Upper lobe of left lung (tissue), 6 donors: Measurements from ENCODE around the gene MAP2. TPM values are rescaled to one million over a fixed set of nuclear protein-coding genes. Genes with fewer than 3 reads are reported as not detected.

Experiments
- ATAC-seq, 2 donors: fragments of 200-7000 bp; cut with Tn5 transposase; one replicate each; pipeline ENCODE4 v1.9.1; 2022; ENCODE audit warnings: mild to moderate bottlenecking in 2 of 2, moderate library complexity in 2 of 2; ENCODE audit not compliant: low FRiP score in 2 of 2
- DNase-seq, 2 donors: peaks; one replicate each; pipeline ENCODE4 v3.0.0-alpha.2; 2019 to 2020
- H3K27ac ChIP-seq, 4 donors: fragments of 200-600 bp; sonication (generic); one replicate each; pipeline ENCODE4 v1.5.1; 2016 to 2019
- H3K27me3 ChIP-seq, 4 donors: fragments of 200-600 bp; sonication (generic); one replicate each; pipeline ENCODE4 v1.5.1; 2017 to 2019
- H3K36me3 ChIP-seq, 4 donors: fragments of 200-600 bp; sonication (generic); one replicate each; pipeline ENCODE4 v1.5.1; 2016 to 2019
- H3K4me1 ChIP-seq, 4 donors: fragments of 200-600 bp; sonication (generic); one replicate each; pipeline ENCODE4 v1.5.1; 2018 to 2019
- H3K4me3 ChIP-seq, 4 donors: fragments of 200-600 bp; sonication (generic); one replicate each; pipeline ENCODE4 v1.5.1; 2017 to 2019; ENCODE audit warnings: mild to moderate bottlenecking in 2 of 4, moderate library complexity in 1 of 4
- H3K9me3 ChIP-seq, 4 donors: fragments of 200-600 bp; sonication (generic); one replicate each; pipeline ENCODE4 v1.5.1; 2018 to 2019
- CTCF ChIP-seq, 6 experiments: fragments of 450-650 bp in 4 of 6; fragments of 200-600 bp in 2 of 6; sonication (generic) in 2 of 6; IDR thresholded peaks; one replicate each; pipeline ENCODE4 v1.5.1; 2016 to 2019; ENCODE audit warnings: antibody characterized with exemption in 6 of 6
- EP300 ChIP-seq, 4 donors: sonication (generic); formaldehyde crosslinking; IDR thresholded peaks; one replicate each; pipeline ENCODE4 v1.5.1; 2017; ENCODE audit warnings: antibody characterized with exemption in 4 of 4, control low read depth in 2 of 4
- POLR2A ChIP-seq, 4 donors: fragments of 450-650 bp; IDR thresholded peaks; one replicate each; pipeline ENCODE4 v1.5.1; 2016 to 2017; ENCODE audit warnings: antibody characterized with exemption in 4 of 4, mild to moderate bottlenecking in 2 of 4
- POLR2AphosphoS5 ChIP-seq, 2 donors: sonication (generic); formaldehyde crosslinking; IDR thresholded peaks; one replicate each; pipeline ENCODE4 v1.5.1; 2017; ENCODE audit warnings: antibody characterized with exemption in 2 of 2
- WGBS, 2 donors: methylation state at CpG; one replicate each; pipeline ENCODE4 v1.1.5; 2017 to 2018; 5-methylcytosine and 5-hydroxymethylcytosine counted together
- total RNA-seq, 6 donors: library from RNA; depleted of rRNA in 4 of 6; stranded (reverse); fragments of >200 nt in 4 of 6; gene quantifications; one replicate each; pipeline versions ENCODE4 v1.1.0 to v1.2.1, GENCODE V29; 2016 to 2021
- donor health status: DM: no; HTN: no; CAD: no; lungs with moderate emphysema.
- donor health status: DM: no; HTN: yes; CAD: no; lungs with severe emphysema.

MAP2 gene
- total RNA-seq, 6 donors from 2014 or later = 25.2 to 121 (median 58.7) TPM

- Histone ChIP-seq H3K4me1 (no peaks in the 10 kb centered on the region), H3K9me3 (no peaks in the 10 kb centered on the region), H3K4me3 (no peak overlapping the region), H3K36me3 (no peaks in the 10 kb centered on the region), H3K27ac (no peak overlapping the region), H3K27me3 (no peaks in the 10 kb centered on the region)
- DNase-seq (no peak), ATAC-seq (peak in 1 of 2 donors; percentile 72)
- TF ChIP-seq POLR2A (IDR thresholded peaks at IDR 0.05) (no peak), POLR2AphosphoS5 (IDR thresholded peaks at IDR 0.05) (no peak), CTCF (IDR thresholded peaks at IDR 0.05) (peak in 5 of 6 experiments; percentile 10 to 40 (median 35)), EP300 (IDR thresholded peaks at IDR 0.05) (no peak)
- WGBS, 2 donors = 57 to 62% methylated on average over 4 of the region's 4 CpGs
These were observed 132.6 kb downstream of the MAP2 start for GRCh38 chr2:209556354-209556961.

DNA sequence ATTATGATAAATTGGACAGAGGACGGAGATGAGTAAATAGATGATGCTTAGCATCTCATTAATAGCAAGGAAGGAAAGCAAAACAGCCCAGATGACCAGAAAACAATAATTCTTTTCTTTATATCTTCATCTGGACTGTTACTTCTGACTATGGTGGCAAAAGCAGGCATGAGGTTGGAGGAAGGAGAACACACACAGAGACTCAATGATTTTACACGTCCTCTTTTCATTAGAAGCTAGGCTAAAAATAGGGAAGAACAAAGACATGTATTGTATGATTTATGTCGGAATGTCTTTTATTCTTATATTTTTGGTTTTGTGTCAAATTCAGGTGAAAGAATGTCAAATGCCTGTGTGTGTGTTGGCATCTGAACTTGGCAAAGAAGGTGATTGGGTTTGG lies 137.1 kb downstream of the MAP2 start:
- no peak overlapping the region for H3K27ac ChIP-seq
- no peaks in the 10 kb centered on the region for H3K9me3 ChIP-seq
- WGBS, 2 donors = 76 to 81% methylated on average over 3 of the region's 3 CpGs
- no peak overlapping the region for H3K4me3 ChIP-seq
- H3K4me1 ChIP-seq = no peaks in the 10 kb centered on the region
- no peaks in the 10 kb centered on the region for H3K27me3 ChIP-seq
- TF ChIP-seq CTCF (IDR thresholded peaks at IDR 0.05) = no peak
- no peak for TF ChIP-seq EP300 (IDR thresholded peaks at IDR 0.05)
- no peak for TF ChIP-seq POLR2A (IDR thresholded peaks at IDR 0.05)
- TF ChIP-seq POLR2AphosphoS5 (IDR thresholded peaks at IDR 0.05) = no peak
- DNase-seq (no peak), ATAC-seq (no peak)
- no peaks in the 10 kb centered on the region for H3K36me3 ChIP-seq

- H3K27ac ChIP-seq = no peak overlapping the region
- 90% methylated on average over 5 of the region's 5 CpGs for WGBS, 2 donors
- ATAC-seq (no peak), DNase-seq (no peak)
- H3K36me3 ChIP-seq = no peaks in the 10 kb centered on the region
- no peak overlapping the region for H3K4me3 ChIP-seq
- no peak for TF ChIP-seq POLR2A (IDR thresholded peaks at IDR 0.05)
- no peak for TF ChIP-seq CTCF (IDR thresholded peaks at IDR 0.05)
- no peak for TF ChIP-seq POLR2AphosphoS5 (IDR thresholded peaks at IDR 0.05)
- no peak for TF ChIP-seq EP300 (IDR thresholded peaks at IDR 0.05)
- no peaks in the 10 kb centered on the region for H3K9me3 ChIP-seq
- H3K27me3 ChIP-seq = no peaks in the 10 kb centered on the region
- no peaks in the 10 kb centered on the region for H3K4me1 ChIP-seq
These were observed 139.6 kb downstream of the MAP2 start for GRCh38 chr2:209563453-209563852.

DNA sequence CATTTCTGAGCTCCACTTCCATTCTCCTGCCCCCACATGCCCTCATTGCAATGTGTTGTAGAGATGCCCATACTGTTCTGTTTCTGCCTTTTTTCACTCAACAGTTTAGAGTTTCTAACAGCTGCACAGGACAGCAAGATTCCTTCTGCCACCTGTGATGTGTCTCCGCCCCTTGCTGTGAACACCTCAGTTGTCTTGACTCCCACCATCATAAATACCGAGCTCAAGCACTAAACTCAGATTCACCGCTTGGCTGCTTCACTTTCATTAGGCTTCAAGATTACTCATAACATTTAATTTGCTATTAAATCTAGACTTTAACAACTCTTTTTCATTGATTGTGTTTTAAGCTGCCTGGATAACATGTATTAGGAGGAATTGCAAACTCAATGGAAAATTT lies 141.0 kb downstream of the MAP2 start:
- Histone ChIP-seq H3K27ac (no peak overlapping the region), H3K9me3 (no peaks in the 10 kb centered on the region), H3K27me3 (no peaks in the 10 kb centered on the region), H3K4me1 (no peaks in the 10 kb centered on the region), H3K36me3 (no peaks in the 10 kb centered on the region), H3K4me3 (no peak overlapping the region)
- WGBS, 2 donors = 90 to 96% methylated on average over 3 of the region's 3 CpGs
- DNase-seq = no peak
- no peak for TF ChIP-seq EP300 (IDR thresholded peaks at IDR 0.05)
- TF ChIP-seq CTCF (IDR thresholded peaks at IDR 0.05) = no peak
- TF ChIP-seq POLR2A (IDR thresholded peaks at IDR 0.05) = no peak
- no peak for TF ChIP-seq POLR2AphosphoS5 (IDR thresholded peaks at IDR 0.05)
- no peak for ATAC-seq
